HCT116 (cell line): ENCODE results near the gene CDYL2. TPM values are rescaled to one million over a fixed set of nuclear protein-coding genes. Genes with fewer than 3 reads are reported as not detected.

Experiments used
- ATAC-seq: fragments of 200-7000 bp; cut with Tn5 transposase; 2 replicates; pipeline ENCODE4 v1.9.1; 2020; ENCODE audit warnings: mild to moderate bottlenecking, moderate library complexity
- BruUV-seq: library from RNA; stranded (reverse); fragments of 400-500 nt; replicated peaks from 2 replicates; lab custom pipeline; 2021; lab: Mats Ljungman, UMichigan
- CTCF ChIA-PET: fragments of 300-600 bp; sonication (Branson Sonifier 250); formaldehyde crosslinking; loops from one replicate; lab custom pipeline; 2021; ENCODE audit warnings: antibody characterized with exemption; lab: Charles Lee
- POLR2A ChIA-PET: fragments of 300-600, 350-600 bp; sonication (Branson Sonifier 250); formaldehyde crosslinking; loops from one replicate; lab custom pipeline; 2021; ENCODE audit warnings: antibody characterized with exemption; lab: Charles Lee
- RAD21 ChIA-PET, 2 experiments: fragments of 300-600 bp; sonication (Branson Sonifier 250); formaldehyde crosslinking; loops; one replicate each; lab custom pipeline; 2023; ENCODE audit warnings: low total read pairs in 2 of 2; ENCODE audit not compliant: uncharacterized antibody in 2 of 2, unreplicated experiment in 2 of 2, low non-redundant PET in 1 of 2; lab: Charles Lee
- DNase-seq: peaks from one replicate; pipeline ENCODE4 v3.0.0-alpha.2; 2010; ENCODE audit warnings: low read depth, low spot score
- H2AFZ ChIP-seq: fragments of 200-600 bp; shearing (Covaris generic), sonication (generic); 2 replicates; pipeline ENCODE4 v1.6.1; 2017; ENCODE audit warnings: low read depth, mixed run types, mixed read lengths, antibody characterized with exemption, low read length; ENCODE audit not compliant: poor library complexity, severe bottlenecking
- H3K27ac ChIP-seq: 2 replicates; pipeline ENCODE4 v1.5.1; 2012; ENCODE audit warnings: low read depth, low read length
- H3K27me3 ChIP-seq: fragments of 200-600 bp; sonication (generic); 2 replicates; pipeline ENCODE4 v1.6.1; 2016; ENCODE audit warnings: mixed run types, low read length, mixed read lengths; ENCODE audit not compliant: insufficient read depth
- H3K36me3 ChIP-seq, 2 experiments: fragments of 200-500 bp in 1 of 2; fragments of 200-600 bp in 1 of 2; sonication (Bioruptor generic) in 1 of 2; sonication (generic) in 1 of 2; 2 replicates each; pipeline versions ENCODE4 v1.5.1 to v1.6.1; 2014 to 2016; ENCODE audit warnings: low read length in 2 of 2, inconsistent platforms in 1 of 2, mixed read lengths in 1 of 2, mixed run types in 1 of 2; ENCODE audit not compliant: insufficient read depth in 2 of 2, control insufficient read depth in 1 of 2
- H3K4me1 ChIP-seq, 2 experiments: fragments of 200-600 bp in 1 of 2; sonication (generic) in 1 of 2; 2 replicates each; pipeline versions ENCODE4 v1.5.1 to v1.6.1; 2012 to 2017; ENCODE audit warnings: low read length in 2 of 2, inconsistent platforms in 1 of 2, mild to moderate bottlenecking in 1 of 2, mixed read lengths in 1 of 2, mixed run types in 1 of 2, moderate library complexity in 1 of 2; ENCODE audit not compliant: insufficient read depth in 2 of 2, control insufficient read depth in 1 of 2
- H3K4me2 ChIP-seq: fragments of 200-600 bp; sonication (generic); 2 replicates; pipeline ENCODE4 v1.6.1; 2017; ENCODE audit warnings: mixed run types, low read length, mixed read lengths
- H3K4me3 ChIP-seq, 2 experiments: fragments of 200-600 bp in 1 of 2; sonication (generic) in 1 of 2; replicated peaks in 1 of 2; 2 replicates each; pipeline ENCODE4 v1.5.1; 2011 to 2016; ENCODE audit warnings: low read length in 2 of 2, control low read depth in 1 of 2, low read depth in 1 of 2, mild to moderate bottlenecking in 1 of 2, mixed read lengths in 1 of 2, mixed run types in 1 of 2
- H3K79me2 ChIP-seq: fragments of 200-600 bp; sonication (generic); 2 replicates; pipeline ENCODE4 v1.6.1; 2017; ENCODE audit warnings: mild to moderate bottlenecking, mixed run types, low read length, moderate library complexity, mixed read lengths; ENCODE audit not compliant: insufficient read depth
- H3K9ac ChIP-seq: fragments of 200-600 bp; sonication (generic); 2 replicates; pipeline ENCODE4 v1.6.1; 2016; ENCODE audit warnings: low read length, mixed read lengths
- H3K9me2 ChIP-seq: fragments of 200-600 bp; sonication (generic), shearing (Covaris generic); 2 replicates; pipeline ENCODE4 v1.6.1; 2017; ENCODE audit warnings: mixed run types, mild to moderate bottlenecking, moderate library complexity; ENCODE audit not compliant: insufficient read depth
- H3K9me3 ChIP-seq, 2 experiments: fragments of 200-500 bp in 1 of 2; fragments of 200-600 bp in 1 of 2; sonication (Bioruptor generic) in 1 of 2; sonication (generic) in 1 of 2; 2 replicates each; pipeline ENCODE4 v1.6.1; 2014 to 2017; ENCODE audit warnings: low read length in 2 of 2, mixed read lengths in 2 of 2, inconsistent platforms in 1 of 2, low read depth in 1 of 2, mild to moderate bottlenecking in 1 of 2, mixed run types in 1 of 2, moderate library complexity in 1 of 2; ENCODE audit not compliant: control insufficient read depth in 1 of 2, insufficient read depth in 1 of 2
- H4K20me1 ChIP-seq: fragments of 200-600 bp; sonication (generic), shearing (Covaris generic); 2 replicates; pipeline ENCODE4 v1.6.1; 2017; ENCODE audit warnings: mixed run types, mild to moderate bottlenecking, moderate library complexity; ENCODE audit not compliant: insufficient read depth
- CBX3 ChIP-seq: IDR thresholded peaks from 2 replicates; pipeline ENCODE4 v1.6.1; 2012; ENCODE audit warnings: low read depth
- EGR1 ChIP-seq: IDR thresholded peaks from 2 replicates; pipeline ENCODE4 v1.6.1; 2012; ENCODE audit warnings: low read depth
- ELF1 ChIP-seq: IDR thresholded peaks from 2 replicates; pipeline ENCODE4 v1.6.1; 2012; ENCODE audit warnings: low read depth, borderline replicate concordance
- EZH2phosphoT487 ChIP-seq: fragments of 200-600 bp; IDR thresholded peaks from 2 replicates; pipeline ENCODE4 v1.6.1; 2018; ENCODE audit warnings: antibody characterized with exemption, borderline replicate concordance
- FOSL1 ChIP-seq: IDR thresholded peaks from 2 replicates; pipeline ENCODE4 v1.6.1; 2012; ENCODE audit warnings: low read depth
- JUND ChIP-seq: IDR thresholded peaks from 2 replicates; pipeline ENCODE4 v1.6.1; 2012
- MAX ChIP-seq: IDR thresholded peaks from 2 replicates; pipeline ENCODE4 v1.6.1; 2012
- POLR2A ChIP-seq: IDR thresholded peaks from 2 replicates; pipeline ENCODE4 v1.7.0; 2011; ENCODE audit warnings: borderline replicate concordance; ENCODE audit not compliant: insufficient read depth, insufficient read length; ENCODE audit errors: extremely low read depth
- POLR2AphosphoS5 ChIP-seq: IDR thresholded peaks from 2 replicates; pipeline ENCODE4 v1.6.1; 2011; ENCODE audit warnings: mild to moderate bottlenecking, low read depth, low read length, moderate library complexity
- RAD21 ChIP-seq: IDR thresholded peaks from 2 replicates; pipeline ENCODE4 v1.6.1; 2012; ENCODE audit warnings: low read depth, mild to moderate bottlenecking
- REST ChIP-seq: IDR thresholded peaks from 2 replicates; pipeline ENCODE4 v1.6.1; 2012; ENCODE audit warnings: low read depth
- SP1 ChIP-seq: IDR thresholded peaks from 2 replicates; pipeline ENCODE4 v1.6.1; 2012; ENCODE audit warnings: low read depth
- SRF ChIP-seq: IDR thresholded peaks from 2 replicates; pipeline ENCODE4 v1.6.1; 2012; ENCODE audit warnings: low read depth
- YY1 ChIP-seq: IDR thresholded peaks from 2 replicates; pipeline ENCODE4 v1.6.1; 2011; ENCODE audit warnings: low read length, low read depth, moderate library complexity, mild to moderate bottlenecking; ENCODE audit not compliant: insufficient replicate concordance; ENCODE audit errors: extremely low read depth
- ZBTB33 ChIP-seq: IDR thresholded peaks from 2 replicates; pipeline ENCODE4 v1.6.1; 2011; ENCODE audit warnings: mild to moderate bottlenecking, low read length, moderate library complexity; ENCODE audit not compliant: insufficient replicate concordance; ENCODE audit errors: extremely low read depth
- intact Hi-C: fragments of 100-400 bp; cut with micrococcal nuclease; formaldehyde crosslinking; loops from 2 replicates; pipeline ENCODE4 v1.10.0; 2022
- total RNA-seq: library from RNA; stranded (reverse); gene quantifications from one replicate; pipeline ENCODE4 v1.2.1, GENCODE V29; 2021; ENCODE audit not compliant: unreplicated experiment

CDYL2 gene
- total RNA-seq, 1 experiment from 2014 or later: 0.10 TPM

GRCh38 chr16:80848862-80849261 is 44.5 kb upstream of the CDYL2 start:
- no peak overlapping the region for H2AFZ ChIP-seq
- CTCF ChIA-PET: no interaction called here
- no peaks in the 10 kb centered on the region for H3K9me2 ChIP-seq
- DNase-seq: no peak
- H3K36me3 ChIP-seq: no peaks in the 10 kb centered on the region
- H3K4me1 ChIP-seq: no peaks in the 10 kb centered on the region
- no peak for ATAC-seq
- H3K79me2 ChIP-seq: no peaks in the 10 kb centered on the region
- no peaks in the 10 kb centered on the region for H3K9me3 ChIP-seq
- H3K4me3 ChIP-seq: no peak overlapping the region
- intact Hi-C loops: no loop called here
- RAD21 ChIA-PET: no interaction called here
- H3K4me2 ChIP-seq: no peak overlapping the region
- BruUV-seq: no TSS peak
- TF ChIP-seq ZBTB33 (no peak), EZH2phosphoT487 (no peak), YY1 (no peak), CBX3 (no peak), REST (no peak), RAD21 (no peak), POLR2A (no peak), FOSL1 (no peak), POLR2AphosphoS5 (no peak), SP1 (no peak), ELF1 (no peak), EGR1 (no peak), MAX (no peak), JUND (no peak), SRF (no peak)
- POLR2A ChIA-PET: no interaction called here
- no peaks in the 10 kb centered on the region for H4K20me1 ChIP-seq
- H3K9ac ChIP-seq: no peak overlapping the region
- H3K27ac ChIP-seq: no peak overlapping the region
- no peaks in the 10 kb centered on the region for H3K27me3 ChIP-seq
